HL-60 (cell line): ENCODE results near the gene ACBD7.

Experiments
- CTCF ChIP-seq: IDR thresholded peaks from one replicate; pipeline ENCODE4 v1.5.1; 2011; ENCODE audit warnings: low read length, control low read depth, inconsistent platforms; ENCODE audit not compliant: insufficient read depth
- GABPA ChIP-seq: IDR thresholded peaks from 2 replicates; pipeline ENCODE4 v1.6.1; 2012; ENCODE audit warnings: low read depth
- POLR2AphosphoS5 ChIP-seq: IDR thresholded peaks from 2 replicates; pipeline ENCODE4 v1.6.1; 2012; ENCODE audit warnings: low read depth
- REST ChIP-seq: IDR thresholded peaks from 2 replicates; pipeline ENCODE4 v1.6.1; 2012; ENCODE audit warnings: low read depth; ENCODE audit not compliant: insufficient replicate concordance
- SPI1 ChIP-seq: IDR thresholded peaks from 2 replicates; pipeline ENCODE4 v1.6.1; 2012; ENCODE audit warnings: low read depth, mild to moderate bottlenecking, borderline replicate concordance

GRCh38 chr10:15037691-15038090, 50.9 kb downstream of the ACBD7 start:
- TF ChIP-seq POLR2AphosphoS5 (no peak), CTCF (no peak), REST (no peak), SPI1 (no peak), GABPA (no peak)
